GM12875 (cell line): ENCODE measurements around the gene MYRF.
A peak's percentile ranks its signal among the peaks of the same experiment; 100 is the strongest.

Source experiments
- H3K4me3 ChIP-seq: one replicate; pipeline ENCODE4 v1.5.1; 2011; ENCODE audit warnings: low read depth, low read length, control low read depth
- TF ChIP-seq, protein P1 (sequence below): IDR thresholded peaks from 2 replicates; pipeline ENCODE4 v1.5.1; 2011; ENCODE audit warnings: low read depth, mild to moderate bottlenecking, control low read depth, inconsistent platforms, low read length, moderate library complexity, borderline replicate concordance; ENCODE audit not compliant: insufficient read depth

Gene MYRF

DNA sequence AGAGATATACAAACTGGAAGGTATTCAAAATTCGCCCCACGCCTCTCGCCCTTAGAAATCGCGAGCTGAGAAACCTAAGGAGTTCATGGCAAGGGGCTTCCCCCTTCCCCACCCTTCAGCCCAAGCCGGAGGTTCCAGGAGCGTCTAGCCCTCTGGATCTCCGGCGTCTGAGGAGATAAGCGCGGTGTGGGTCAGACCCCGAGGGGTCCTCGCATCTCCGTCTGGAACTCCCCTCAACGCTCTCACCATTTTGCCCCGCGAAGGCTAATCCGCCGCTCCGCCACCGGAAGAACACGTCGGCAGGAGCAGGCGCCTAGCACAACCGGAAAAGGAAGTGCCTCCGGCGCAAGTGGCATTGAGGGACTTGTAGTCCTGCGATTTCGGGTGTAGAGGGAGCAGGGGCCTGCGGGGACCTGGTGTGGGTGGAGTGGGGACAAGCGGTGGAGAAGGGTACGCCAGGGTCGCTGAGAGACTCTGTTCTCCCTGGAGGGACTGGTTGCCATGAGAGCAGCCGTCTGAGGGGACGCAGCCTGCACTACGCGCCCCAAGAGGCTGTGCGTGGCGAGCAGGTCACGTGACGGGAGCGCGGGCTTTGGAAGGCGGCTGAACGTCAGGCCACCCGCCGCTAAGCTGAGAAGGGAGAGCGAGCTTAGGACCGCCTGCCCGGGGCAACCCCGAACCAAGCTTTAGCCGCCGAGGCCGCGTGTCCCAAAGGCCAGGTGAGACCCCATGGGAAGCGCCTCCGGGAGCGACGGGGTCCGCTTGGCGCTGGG, 40.1 kb downstream of the MYRF start, which contains the start of the genes FEN1 and TMEM258:
FEN1 (plus strand) TSS at position 602 of the 773 bp plus-strand sequence. CDS start 2,451 bp downstream, outside the sequence.
TMEM258 (minus strand) TSS at position 290 of the 773 bp plus-strand sequence; CDS start at position 249, 41 bp downstream.
- TF ChIP-seq, protein P1, sequence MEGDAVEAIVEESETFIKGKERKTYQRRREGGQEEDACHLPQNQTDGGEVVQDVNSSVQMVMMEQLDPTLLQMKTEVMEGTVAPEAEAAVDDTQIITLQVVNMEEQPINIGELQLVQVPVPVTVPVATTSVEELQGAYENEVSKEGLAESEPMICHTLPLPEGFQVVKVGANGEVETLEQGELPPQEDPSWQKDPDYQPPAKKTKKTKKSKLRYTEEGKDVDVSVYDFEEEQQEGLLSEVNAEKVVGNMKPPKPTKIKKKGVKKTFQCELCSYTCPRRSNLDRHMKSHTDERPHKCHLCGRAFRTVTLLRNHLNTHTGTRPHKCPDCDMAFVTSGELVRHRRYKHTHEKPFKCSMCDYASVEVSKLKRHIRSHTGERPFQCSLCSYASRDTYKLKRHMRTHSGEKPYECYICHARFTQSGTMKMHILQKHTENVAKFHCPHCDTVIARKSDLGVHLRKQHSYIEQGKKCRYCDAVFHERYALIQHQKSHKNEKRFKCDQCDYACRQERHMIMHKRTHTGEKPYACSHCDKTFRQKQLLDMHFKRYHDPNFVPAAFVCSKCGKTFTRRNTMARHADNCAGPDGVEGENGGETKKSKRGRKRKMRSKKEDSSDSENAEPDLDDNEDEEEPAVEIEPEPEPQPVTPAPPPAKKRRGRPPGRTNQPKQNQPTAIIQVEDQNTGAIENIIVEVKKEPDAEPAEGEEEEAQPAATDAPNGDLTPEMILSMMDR, result no peak

DNA sequence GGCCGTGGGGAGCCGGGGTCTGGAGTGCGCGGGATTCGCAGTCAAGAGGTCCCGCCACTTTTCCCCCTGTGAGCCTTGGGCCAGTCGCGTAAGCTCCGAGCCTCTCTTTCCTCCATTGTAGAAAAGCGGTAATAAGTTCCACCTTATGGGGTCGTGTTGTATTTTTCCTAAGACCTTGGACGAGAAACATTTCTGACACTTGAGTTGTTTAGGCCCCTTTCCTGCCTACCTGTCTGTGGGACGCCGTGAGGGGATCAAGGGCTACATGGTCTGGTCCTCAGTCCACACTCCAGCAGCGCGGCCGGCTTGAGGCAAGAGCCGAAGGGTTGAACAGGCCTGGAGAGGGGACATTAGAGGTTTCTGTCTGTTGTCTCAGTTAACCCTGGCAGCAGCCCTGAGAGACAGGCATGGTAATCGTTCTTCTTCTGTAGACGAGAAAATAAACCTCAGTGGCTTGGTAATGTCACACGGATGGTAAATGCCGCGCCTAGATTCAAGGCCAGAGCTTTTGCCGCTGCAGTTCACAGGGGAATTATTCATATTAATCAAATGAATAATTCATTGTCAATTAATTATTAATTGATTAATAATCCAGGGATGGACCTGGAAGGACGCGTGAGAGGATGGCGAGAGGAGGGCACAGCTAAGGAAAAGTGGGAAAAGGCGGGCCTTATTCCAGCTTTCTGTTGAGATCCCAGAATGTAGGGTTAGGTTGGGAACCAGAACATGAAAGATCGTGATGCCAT, 40.8 kb downstream of the MYRF start:
- H3K4me3 ChIP-seq, result peak overlapping the region; percentile 81
- TF ChIP-seq, protein P1, result no peak

More for the DNA sequence above, 40.1 kb downstream of the MYRF start, which contains the start of the genes FEN1 and TMEM258:
- H3K4me3 ChIP-seq, result peak within 1 kb of the TSS; percentile 81

DNA sequence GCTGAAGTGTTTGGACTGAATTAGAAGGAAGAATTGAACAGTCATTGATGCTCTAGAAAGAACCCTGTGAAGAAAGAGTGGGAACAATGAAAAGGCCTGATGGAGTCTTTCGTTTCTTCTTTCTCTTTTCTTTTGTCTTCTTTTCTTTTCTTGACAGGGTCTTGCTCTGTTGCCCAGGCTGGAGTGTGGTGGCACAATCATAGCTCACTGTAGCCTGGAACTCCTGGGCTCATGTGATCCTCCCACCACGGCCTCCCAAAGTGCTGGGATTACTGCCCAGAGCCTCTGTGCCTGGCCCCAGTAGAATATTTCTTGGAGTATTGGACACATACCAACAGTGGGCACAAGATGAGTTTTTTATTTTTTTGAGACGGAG, 41.4 kb downstream of the MYRF start:
- TF ChIP-seq, protein P1, result no peak
- peak overlapping the region; percentile 81 for H3K4me3 ChIP-seq

DNA sequence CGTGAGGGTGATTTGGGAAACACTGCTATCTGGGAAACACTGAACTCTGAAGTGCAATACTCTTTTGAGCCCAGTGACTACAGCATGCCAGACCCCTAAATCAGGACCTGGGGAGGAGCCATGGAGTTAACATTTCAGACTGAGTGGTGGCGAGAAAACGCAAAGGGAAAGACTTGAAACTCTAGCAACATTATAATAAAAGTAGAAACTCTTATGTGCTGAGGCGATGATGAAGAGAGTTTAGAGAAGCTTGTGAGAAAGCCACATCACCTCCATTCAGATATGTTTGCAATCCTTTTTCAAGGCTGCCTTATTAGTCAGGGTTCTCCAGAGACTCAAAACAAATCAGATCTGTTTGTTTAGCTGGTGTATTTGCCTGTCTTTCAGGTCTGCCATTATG, 42.1 kb downstream of the MYRF start:
- no peak overlapping the region for H3K4me3 ChIP-seq
- TF ChIP-seq, protein P1, result no peak

DNA sequence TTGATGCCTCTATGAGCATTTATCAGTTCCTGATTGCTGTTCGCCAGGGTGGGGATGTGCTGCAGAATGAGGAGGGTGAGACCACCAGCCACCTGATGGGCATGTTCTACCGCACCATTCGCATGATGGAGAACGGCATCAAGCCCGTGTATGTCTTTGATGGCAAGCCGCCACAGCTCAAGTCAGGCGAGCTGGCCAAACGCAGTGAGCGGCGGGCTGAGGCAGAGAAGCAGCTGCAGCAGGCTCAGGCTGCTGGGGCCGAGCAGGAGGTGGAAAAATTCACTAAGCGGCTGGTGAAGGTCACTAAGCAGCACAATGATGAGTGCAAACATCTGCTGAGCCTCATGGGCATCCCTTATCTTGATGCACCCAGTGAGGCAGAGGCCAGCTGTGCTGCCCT, 43.0 kb downstream of the MYRF start:
- no peak overlapping the region for H3K4me3 ChIP-seq
- TF ChIP-seq, protein P1, result no peak

DNA sequence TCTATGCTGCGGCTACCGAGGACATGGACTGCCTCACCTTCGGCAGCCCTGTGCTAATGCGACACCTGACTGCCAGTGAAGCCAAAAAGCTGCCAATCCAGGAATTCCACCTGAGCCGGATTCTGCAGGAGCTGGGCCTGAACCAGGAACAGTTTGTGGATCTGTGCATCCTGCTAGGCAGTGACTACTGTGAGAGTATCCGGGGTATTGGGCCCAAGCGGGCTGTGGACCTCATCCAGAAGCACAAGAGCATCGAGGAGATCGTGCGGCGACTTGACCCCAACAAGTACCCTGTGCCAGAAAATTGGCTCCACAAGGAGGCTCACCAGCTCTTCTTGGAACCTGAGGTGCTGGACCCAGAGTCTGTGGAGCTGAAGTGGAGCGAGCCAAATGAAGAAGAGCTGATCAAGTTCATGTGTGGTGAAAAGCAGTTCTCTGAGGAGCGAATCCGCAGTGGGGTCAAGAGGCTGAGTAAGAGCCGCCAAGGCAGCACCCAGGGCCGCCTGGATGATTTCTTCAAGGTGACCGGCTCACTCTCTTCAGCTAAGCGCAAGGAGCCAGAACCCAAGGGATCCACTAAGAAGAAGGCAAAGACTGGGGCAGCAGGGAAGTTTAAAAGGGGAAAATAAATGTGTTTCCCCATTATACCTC, 43.6 kb downstream of the MYRF start:
- no peak overlapping the region for H3K4me3 ChIP-seq

More for the DNA sequence above, 43.6 kb downstream of the MYRF start:
- TF ChIP-seq, protein P1, result no peak
